ENCODE measurements around the gene CCDC69. TPM values are rescaled to one million over a fixed set of nuclear protein-coding genes. Genes with fewer than 3 reads are reported as not detected.

CCDC69 gene
- total RNA-seq, 1 donor from 2014 or later = 29.8 TPM

DNA sequence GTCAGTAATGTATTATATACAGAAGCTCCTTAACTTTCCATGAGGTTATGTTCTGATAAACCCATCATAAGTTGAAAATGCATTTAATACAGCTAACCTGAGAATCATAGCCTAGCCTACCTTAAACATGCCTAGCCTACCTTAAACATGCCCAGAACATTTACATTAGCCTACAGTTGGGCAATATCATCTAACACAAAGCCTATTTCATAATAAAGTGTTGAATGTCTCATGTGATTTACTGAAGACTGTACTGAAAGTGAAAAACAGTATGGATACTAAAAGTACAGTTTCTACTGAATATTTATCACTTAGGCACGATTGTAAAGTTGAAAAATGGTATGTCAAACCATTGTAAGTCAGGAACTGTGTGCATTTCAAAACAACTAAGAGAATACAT, 30.7 kb upstream of the CCDC69 start:
- intact Hi-C loops (cut with micrococcal nuclease) = no loop called here
- H3K4me1 Mint-ChIP-seq (ENCODE audit: low read depth) = peaks cover 51% of the 10 kb centered on the region
- no peak overlapping the region for H3K27ac Mint-ChIP-seq
- no peak overlapping the region for H3K4me3 Mint-ChIP-seq (ENCODE audit: low read depth)
- H3K36me3 Mint-ChIP-seq (ENCODE audit: low read depth) = peaks cover 13% of the 10 kb centered on the region
- no peaks in the 10 kb centered on the region for H3K27me3 Mint-ChIP-seq (ENCODE audit: low read depth)
- no peak for DNase-seq (ENCODE audit: low spot score)
- no peaks in the 10 kb centered on the region for H3K9me3 Mint-ChIP-seq

GRCh38 chr5:151253605-151253950, 29.7 kb upstream of the CCDC69 start:
- DNase-seq (ENCODE audit: low spot score) = no peak
- Mint-ChIP-seq H3K9me3 (no peaks in the 10 kb centered on the region), H3K4me1 (ENCODE audit: low read depth) (peaks cover 48% of the 10 kb centered on the region), H3K27me3 (ENCODE audit: low read depth) (no peaks in the 10 kb centered on the region), H3K27ac (peak overlapping the region; percentile 69), H3K4me3 (ENCODE audit: low read depth) (peak overlapping the region; percentile 85), H3K36me3 (ENCODE audit: low read depth) (peaks cover 12% of the 10 kb centered on the region)
- intact Hi-C loops (cut with micrococcal nuclease) = loop anchor here (1.0 to 2.0 kb wide), 6 partner anchors 11 to 517 kb away; partner anchors contain the start of genes G3BP1 and TNIP1

DNA sequence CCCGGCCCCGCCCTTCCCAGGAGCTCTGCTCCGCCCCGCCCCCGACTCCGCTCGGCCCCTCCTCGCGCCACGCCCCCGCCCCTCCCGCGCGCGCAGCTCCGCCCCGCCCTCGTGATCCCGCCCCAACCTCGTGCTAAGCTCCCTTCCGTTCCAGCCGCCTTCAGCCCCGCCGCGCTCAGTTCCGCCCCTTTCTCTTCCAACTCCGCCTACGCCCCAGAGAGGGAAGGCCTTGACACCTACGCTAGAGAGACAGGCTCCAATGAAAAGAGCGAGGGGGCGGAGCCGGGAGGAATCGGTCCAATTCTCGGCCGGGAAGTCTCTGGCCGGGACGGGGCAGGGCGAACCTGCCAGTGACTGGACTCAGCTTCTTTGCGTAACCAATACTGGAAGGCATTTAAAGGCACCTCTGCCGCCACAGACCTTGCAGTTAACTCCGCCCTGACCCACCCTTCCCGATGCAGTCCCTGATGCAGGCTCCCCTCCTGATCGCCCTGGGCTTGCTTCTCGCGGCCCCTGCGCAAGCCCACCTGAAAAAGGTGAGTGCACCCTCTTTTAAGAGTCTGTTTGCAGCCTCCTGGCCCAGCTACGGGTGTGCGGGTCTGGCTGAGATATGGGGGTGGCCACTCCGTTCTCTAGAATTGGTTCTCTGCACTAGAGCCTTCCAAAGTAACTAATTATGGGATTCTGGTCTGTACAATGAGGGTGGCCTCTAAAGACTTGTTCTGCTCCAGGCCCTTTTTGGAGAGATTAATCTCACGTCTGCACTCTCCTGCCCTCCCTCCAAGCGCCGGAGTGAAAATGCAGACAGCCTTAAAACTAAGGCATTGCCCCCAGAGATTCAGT, 29.1 kb upstream of the CCDC69 start, which contains the start of gene GM2A:
Gene GM2A (plus strand): TSS at position 424 of the 843 bp plus-strand sequence. CDS start 32 bp downstream, at position 456.
- H3K27ac Mint-ChIP-seq = peak within 1 kb of the TSS; percentile 84
- intact Hi-C loops (cut with micrococcal nuclease) = loop anchor here (1.0 to 2.0 kb wide), 7 partner anchors 11 to 518 kb away; partner anchors contain the start of genes G3BP1 and TNIP1
- H3K27me3 Mint-ChIP-seq (ENCODE audit: low read depth) = no peaks in the 10 kb centered on the region
- DNase-seq (ENCODE audit: low spot score) = peak; percentile 99
- H3K4me1 Mint-ChIP-seq (ENCODE audit: low read depth) = peaks cover 45% of the 10 kb centered on the region
- peak within 1 kb of the TSS; percentile 85 for H3K4me3 Mint-ChIP-seq (ENCODE audit: low read depth)
- H3K9me3 Mint-ChIP-seq = no peaks in the 10 kb centered on the region
- H3K36me3 Mint-ChIP-seq (ENCODE audit: low read depth) = peaks cover 12% of the 10 kb centered on the region

DNA sequence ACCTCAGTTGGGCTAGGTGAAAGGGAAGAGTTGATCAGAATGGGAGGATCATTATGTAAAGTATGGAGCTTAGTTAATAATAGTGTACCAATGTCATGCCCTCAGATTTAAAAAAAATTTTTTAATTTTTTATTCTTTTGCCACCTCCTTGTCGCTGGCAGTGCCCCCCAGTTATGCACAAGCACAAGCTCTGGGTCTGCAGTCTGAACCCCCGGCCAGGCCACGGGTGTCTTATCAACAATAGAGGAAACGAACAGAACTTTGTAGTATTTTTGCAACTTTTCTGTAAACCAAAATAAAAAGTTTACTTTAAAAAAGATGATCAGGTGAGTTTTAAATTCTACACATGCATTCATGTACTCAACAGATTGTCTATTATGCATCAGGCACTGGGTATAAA, 27.7 kb upstream of the CCDC69 start:
- DNase-seq (ENCODE audit: low spot score) = no peak
- Mint-ChIP-seq H3K36me3 (ENCODE audit: low read depth) (peaks cover 12% of the 10 kb centered on the region), H3K27me3 (ENCODE audit: low read depth) (no peaks in the 10 kb centered on the region), H3K27ac (peak overlapping the region; percentile 84), H3K4me1 (ENCODE audit: low read depth) (peaks cover 43% of the 10 kb centered on the region), H3K4me3 (ENCODE audit: low read depth) (peak overlapping the region; percentile 74), H3K9me3 (no peaks in the 10 kb centered on the region)
- intact Hi-C loops (cut with micrococcal nuclease) = loop anchor here (1.0 to 2.0 kb wide), 5 partner anchors 19 to 519 kb away; partner anchors contain the start of genes G3BP1 and TNIP1

- Mint-ChIP-seq H3K36me3 (ENCODE audit: low read depth) (peaks cover 12% of the 10 kb centered on the region), H3K4me1 (ENCODE audit: low read depth) (peaks cover 43% of the 10 kb centered on the region), H3K9me3 (no peaks in the 10 kb centered on the region), H3K27ac (peak overlapping the region; percentile 84), H3K4me3 (ENCODE audit: low read depth) (peak overlapping the region; percentile 74), H3K27me3 (ENCODE audit: low read depth) (no peaks in the 10 kb centered on the region)
- peak; percentile 30 for DNase-seq (ENCODE audit: low spot score)
- intact Hi-C loops (cut with micrococcal nuclease) = loop anchor here (1.0 kb wide), 1 partner anchor 28 kb away; no protein-coding TSS in a partner anchor
Measured at GRCh38 chr5:151251001-151251551, 27.2 kb upstream of the CCDC69 start.

DNA sequence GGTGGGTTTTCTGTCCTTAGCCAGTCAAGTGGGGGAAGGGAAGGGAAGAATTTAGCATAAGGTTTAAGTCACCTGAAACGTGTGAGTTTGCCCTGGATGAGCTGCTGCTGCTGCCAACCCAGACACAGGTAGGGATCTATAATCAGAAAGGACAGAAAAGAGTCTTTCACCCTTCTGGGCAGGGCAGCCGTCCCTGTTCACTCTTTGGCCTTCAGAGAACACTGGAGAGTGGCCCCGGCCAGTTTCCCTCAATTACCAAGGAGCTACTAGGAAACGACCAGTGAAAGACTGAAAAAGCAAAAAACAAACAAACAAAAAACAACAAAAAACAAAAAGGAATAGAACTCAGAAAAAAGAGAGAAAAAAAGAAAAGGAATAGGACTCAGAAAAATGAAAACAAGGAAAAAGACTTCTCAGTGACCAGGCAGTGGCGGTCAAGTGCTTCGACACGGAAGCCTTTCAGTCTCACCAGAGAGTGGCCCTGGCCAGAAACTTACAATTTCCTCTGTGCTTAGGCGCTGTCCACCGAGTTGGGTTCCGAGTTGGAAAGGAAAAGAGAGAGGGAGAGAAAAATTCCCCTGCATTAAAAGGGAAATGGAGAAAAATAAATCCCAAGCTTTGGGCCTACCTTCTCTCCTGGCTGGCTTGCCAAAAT, 26.6 kb upstream of the CCDC69 start:
- peak overlapping the region; percentile 74 for H3K4me3 Mint-ChIP-seq (ENCODE audit: low read depth)
- peaks cover 9% of the 10 kb centered on the region for H3K36me3 Mint-ChIP-seq (ENCODE audit: low read depth)
- no peaks in the 10 kb centered on the region for H3K27me3 Mint-ChIP-seq (ENCODE audit: low read depth)
- intact Hi-C loops (cut with micrococcal nuclease) = no loop called here
- H3K27ac Mint-ChIP-seq = peak overlapping the region; percentile 84
- H3K9me3 Mint-ChIP-seq = no peaks in the 10 kb centered on the region
- H3K4me1 Mint-ChIP-seq (ENCODE audit: low read depth) = peaks cover 41% of the 10 kb centered on the region
- no peak for DNase-seq (ENCODE audit: low spot score)

DNA sequence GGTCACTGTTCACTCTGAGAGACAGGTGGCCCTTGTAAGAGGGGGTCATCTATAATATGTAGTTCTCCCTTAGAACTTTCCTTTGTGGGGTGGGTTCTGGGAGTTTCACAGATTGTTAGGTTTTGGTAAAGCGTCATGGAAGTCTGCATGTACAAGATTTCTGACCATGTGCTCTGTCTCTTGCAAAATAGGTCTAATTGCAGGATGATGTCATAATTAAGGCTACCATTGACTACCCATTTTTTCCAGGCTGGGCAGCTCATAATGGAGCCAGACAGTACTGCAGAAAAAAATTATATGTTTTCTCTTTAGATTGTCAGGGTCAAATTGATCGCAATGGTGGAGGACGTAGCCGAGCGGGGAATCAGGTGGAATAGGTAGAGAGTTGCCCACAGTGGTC, 25.4 kb upstream of the CCDC69 start:
- Mint-ChIP-seq H3K36me3 (ENCODE audit: low read depth) (peaks cover 9% of the 10 kb centered on the region), H3K27me3 (ENCODE audit: low read depth) (no peaks in the 10 kb centered on the region), H3K9me3 (no peaks in the 10 kb centered on the region), H3K27ac (no peak overlapping the region), H3K4me1 (ENCODE audit: low read depth) (peaks cover 41% of the 10 kb centered on the region), H3K4me3 (ENCODE audit: low read depth) (no peak overlapping the region)
- intact Hi-C loops (cut with micrococcal nuclease) = no loop called here
- no peak for DNase-seq (ENCODE audit: low spot score)

GRCh38 chr5:151248651-151249050, 24.8 kb upstream of the CCDC69 start:
- peaks cover 41% of the 10 kb centered on the region for H3K4me1 Mint-ChIP-seq (ENCODE audit: low read depth)
- intact Hi-C loops (cut with micrococcal nuclease) = no loop called here
- H3K27me3 Mint-ChIP-seq (ENCODE audit: low read depth) = no peaks in the 10 kb centered on the region
- H3K9me3 Mint-ChIP-seq = no peaks in the 10 kb centered on the region
- no peak for DNase-seq (ENCODE audit: low spot score)
- H3K27ac Mint-ChIP-seq = no peak overlapping the region
- peaks cover 9% of the 10 kb centered on the region for H3K36me3 Mint-ChIP-seq (ENCODE audit: low read depth)
- H3K4me3 Mint-ChIP-seq (ENCODE audit: low read depth) = no peak overlapping the region

DNA sequence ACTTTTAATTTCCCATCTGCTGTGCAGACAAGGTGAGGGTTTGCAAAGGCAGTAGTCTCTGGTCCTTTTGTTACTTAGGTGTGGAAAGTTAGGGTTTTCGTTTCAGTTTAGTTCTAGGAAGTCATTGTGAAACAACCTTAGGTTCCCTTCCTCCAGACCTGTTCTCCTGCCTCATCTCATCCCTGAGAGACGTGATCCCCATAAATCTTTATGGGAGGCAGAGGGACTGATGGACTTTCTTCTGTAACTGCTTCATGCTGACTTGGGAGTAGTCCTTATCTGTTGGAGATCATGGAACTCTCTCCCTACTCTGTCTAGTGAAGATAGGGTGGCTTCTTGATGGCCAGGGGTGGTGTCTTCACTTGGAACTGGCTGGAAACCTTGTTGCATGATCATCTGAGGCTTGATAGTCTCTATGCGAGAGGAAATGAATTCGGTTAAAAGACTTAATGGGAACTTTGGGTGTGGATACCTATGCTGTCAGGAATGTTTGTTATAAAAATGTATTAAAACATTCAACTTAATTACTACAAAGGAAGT, 21.9 kb upstream of the CCDC69 start:
- H3K9me3 Mint-ChIP-seq = no peaks in the 10 kb centered on the region
- no peak overlapping the region for H3K4me3 Mint-ChIP-seq (ENCODE audit: low read depth)
- peaks cover 6% of the 10 kb centered on the region for H3K36me3 Mint-ChIP-seq (ENCODE audit: low read depth)
- H3K27me3 Mint-ChIP-seq (ENCODE audit: low read depth) = no peaks in the 10 kb centered on the region
- H3K27ac Mint-ChIP-seq = no peak overlapping the region
- no peak for DNase-seq (ENCODE audit: low spot score)
- peaks cover 33% of the 10 kb centered on the region for H3K4me1 Mint-ChIP-seq (ENCODE audit: low read depth)
- intact Hi-C loops (cut with micrococcal nuclease) = no loop called here

GRCh38 chr5:151244206-151244605, 20.3 kb upstream of the CCDC69 start:
- Mint-ChIP-seq H3K4me3 (ENCODE audit: low read depth) (no peak overlapping the region), H3K27ac (no peak overlapping the region), H3K27me3 (ENCODE audit: low read depth) (no peaks in the 10 kb centered on the region), H3K4me1 (ENCODE audit: low read depth) (peaks cover 28% of the 10 kb centered on the region), H3K9me3 (no peaks in the 10 kb centered on the region), H3K36me3 (ENCODE audit: low read depth) (no peaks in the 10 kb centered on the region)
- intact Hi-C loops (cut with micrococcal nuclease) = no loop called here
- no peak for DNase-seq (ENCODE audit: low spot score)

DNA sequence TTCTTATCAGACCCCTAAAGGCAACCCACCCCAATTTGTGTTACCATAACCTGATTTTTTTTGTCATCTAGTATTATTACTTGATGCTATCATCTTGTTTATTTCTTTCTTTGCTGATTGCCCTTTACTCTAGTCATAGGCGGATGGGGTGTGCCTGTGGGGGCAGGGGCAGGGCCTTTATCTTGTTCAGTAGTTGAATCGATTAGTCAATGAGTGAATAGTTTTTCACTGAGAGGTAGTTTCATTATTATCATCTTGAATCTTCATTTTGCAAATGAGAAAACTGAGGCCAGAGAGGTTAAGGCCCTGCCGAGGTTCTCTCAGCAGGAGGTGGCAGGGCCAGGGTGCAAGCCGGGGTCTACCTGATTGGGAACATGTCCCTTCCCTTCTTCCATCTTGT, 19.7 kb upstream of the CCDC69 start:
- H3K4me1 Mint-ChIP-seq (ENCODE audit: low read depth) = peaks cover 28% of the 10 kb centered on the region

DNA sequence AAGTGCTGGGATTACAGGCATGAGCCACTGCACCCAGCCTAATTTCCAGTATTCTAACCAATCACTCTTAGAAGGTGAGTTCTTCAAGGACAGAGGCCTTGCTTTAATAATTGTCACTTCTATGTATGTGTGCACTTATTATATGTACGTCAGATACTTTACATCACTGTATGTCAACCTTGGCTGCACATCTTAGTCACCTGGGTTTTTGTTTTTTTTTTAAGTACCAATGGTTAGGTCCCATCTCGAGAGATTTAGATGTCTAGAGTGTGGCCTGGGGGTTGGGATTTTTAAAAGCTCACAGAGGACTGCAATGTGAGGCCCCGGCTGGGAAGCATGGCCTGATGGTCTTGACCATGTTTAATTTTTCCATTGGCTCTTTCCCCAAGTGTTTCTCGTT, 19.2 kb upstream of the CCDC69 start:
- H3K9me3 Mint-ChIP-seq = no peaks in the 10 kb centered on the region
- no peaks in the 10 kb centered on the region for H3K36me3 Mint-ChIP-seq (ENCODE audit: low read depth)
- intact Hi-C loops (cut with micrococcal nuclease) = no loop called here
- no peaks in the 10 kb centered on the region for H3K27me3 Mint-ChIP-seq (ENCODE audit: low read depth)
- peaks cover 28% of the 10 kb centered on the region for H3K4me1 Mint-ChIP-seq (ENCODE audit: low read depth)
- H3K27ac Mint-ChIP-seq = no peak overlapping the region
- H3K4me3 Mint-ChIP-seq (ENCODE audit: low read depth) = no peak overlapping the region
- DNase-seq (ENCODE audit: low spot score) = no peak

More for the DNA sequence above, 19.7 kb upstream of the CCDC69 start:
- Mint-ChIP-seq H3K4me3 (ENCODE audit: low read depth) (no peak overlapping the region), H3K36me3 (ENCODE audit: low read depth) (no peaks in the 10 kb centered on the region), H3K9me3 (no peaks in the 10 kb centered on the region), H3K27me3 (ENCODE audit: low read depth) (no peaks in the 10 kb centered on the region), H3K27ac (no peak overlapping the region)
- no peak for DNase-seq (ENCODE audit: low spot score)
- intact Hi-C loops (cut with micrococcal nuclease) = no loop called here

Data from activated T-helper 2 cell treated with anti-CD3 and anti-CD28 coated beads, Interferon-gamma antibody, Interleukin-2, Interleukin-4, amounts not matched to agents 10 μg/mL and 5 μg/mL and 100 μg/mL, durations not matched to agents 14 hours and 24 hours and 36 hours (primary cell).